ENCODE data around the gene ALG9. TPM values are rescaled to one million over a fixed set of nuclear protein-coding genes. Genes with fewer than 3 reads are reported as not detected.

The ALG9 gene
- total and polyA plus RNA-seq, 2 donors from 2014 or later: 27.8 to 30.0 TPM

GRCh38 chr11:111878385-111878848 lies 7.0 kb upstream of the ALG9 start:
- Histone ChIP-seq H3K27ac (ENCODE audit: low read depth in 2 of 2, low read length in 2 of 2) (peak overlapping the region; percentile 94 to 98), H3K36me3 (ENCODE audit: control insufficient read depth in 2 of 3, insufficient read depth in 3 of 3, low read length in 3 of 3) (peaks cover 0 to 4% (median 2%) of the 10 kb centered on the region in 3 donors), H3K27me3 (ENCODE audit: control insufficient read depth, insufficient read depth, low read length) (no peaks in the 10 kb centered on the region), H3K4me1 (ENCODE audit: control insufficient read depth in 2 of 3, insufficient read depth in 2 of 3, low read depth in 1 of 3, low read length in 3 of 3) (peaks cover 0 to 5% (median 0%) of the 10 kb centered on the region in 3 donors), H3K4me3 (ENCODE audit: low read length in 3 of 3) (peak overlapping the region; percentile 85 to 99 (median 90)), H3K9ac (ENCODE audit: low read length in 3 of 3) (peak overlapping the region; percentile 34 to 97 (median 81)), H3K9me3 (ENCODE audit: control insufficient read depth in 2 of 3, insufficient read depth in 1 of 3, low read length in 3 of 3) (no peaks in the 10 kb centered on the region)
- DNase-seq (peak in 2 of 5 donors; percentile 69 to 79), FAIRE-seq (no peak)
- intact Hi-C loops (cut with DNase I): no loop called here
- no peak for TF ChIP-seq CTCF (IDR thresholded peaks at IDR 0.05; ENCODE audit: borderline replicate concordance, extremely low read depth, insufficient read depth)

GRCh38 chr11:111871693-111872161 lies 346 bp upstream of the ALG9 start:
- H3K27me3 ChIP-seq (ENCODE audit: control insufficient read depth, insufficient read depth, low read length): no peaks in the 10 kb centered on the region
- peaks cover 7 to 9% (median 8%) of the 10 kb centered on the region in 3 donors for H3K36me3 ChIP-seq (ENCODE audit: control insufficient read depth in 2 of 3, insufficient read depth in 3 of 3, low read length in 3 of 3)
- peak overlapping the region; percentile 67 to 90 (median 77) for H3K9ac ChIP-seq (ENCODE audit: low read length in 3 of 3)
- H3K27ac ChIP-seq (ENCODE audit: low read depth in 2 of 2, low read length in 2 of 2): peak overlapping the region; percentile 81 to 83
- H3K9me3 ChIP-seq (ENCODE audit: control insufficient read depth in 2 of 3, insufficient read depth in 1 of 3, low read length in 3 of 3): no peaks in the 10 kb centered on the region
- intact Hi-C loops (cut with DNase I): no loop called here
- DNase-seq (no peak), FAIRE-seq (no peak)
- no peak for TF ChIP-seq CTCF (IDR thresholded peaks at IDR 0.05; ENCODE audit: borderline replicate concordance, extremely low read depth, insufficient read depth)
- H3K4me1 ChIP-seq (ENCODE audit: control insufficient read depth in 2 of 3, insufficient read depth in 2 of 3, low read depth in 1 of 3, low read length in 3 of 3): peaks cover 0 to 4% (median 2%) of the 10 kb centered on the region in 3 donors
- H3K4me3 ChIP-seq (ENCODE audit: low read length in 3 of 3): peak overlapping the region; percentile 79 to 92 (median 83)

GRCh38 chr11:111870522-111870885 lies 877 bp downstream of the ALG9 start:
- Histone ChIP-seq H3K4me3 (ENCODE audit: low read length in 3 of 3) (peak overlapping the region; percentile 79 to 92 (median 83)), H3K4me1 (ENCODE audit: control insufficient read depth in 2 of 3, insufficient read depth in 2 of 3, low read depth in 1 of 3, low read length in 3 of 3) (peaks cover 0 to 4% (median 2%) of the 10 kb centered on the region in 3 donors), H3K27me3 (ENCODE audit: control insufficient read depth, insufficient read depth, low read length) (no peaks in the 10 kb centered on the region), H3K9ac (ENCODE audit: low read length in 3 of 3) (peak overlapping the region in 2 of 3 donors; percentile 77 to 90), H3K36me3 (ENCODE audit: control insufficient read depth in 2 of 3, insufficient read depth in 3 of 3, low read length in 3 of 3) (peaks cover 9 to 12% (median 9%) of the 10 kb centered on the region in 3 donors), H3K9me3 (ENCODE audit: control insufficient read depth in 2 of 3, insufficient read depth in 1 of 3, low read length in 3 of 3) (no peaks in the 10 kb centered on the region), H3K27ac (ENCODE audit: low read depth in 2 of 2, low read length in 2 of 2) (peak overlapping the region in 1 of 2 donors; percentile 81)
- intact Hi-C loops (cut with DNase I): no loop called here
- no peak for TF ChIP-seq CTCF (IDR thresholded peaks at IDR 0.05; ENCODE audit: borderline replicate concordance, extremely low read depth, insufficient read depth)
- DNase-seq: no peak
- FAIRE-seq: no peak

Data from kidney (tissue), 14 donors.